Coronary artery (tissue), 2 donors: ENCODE measurements around the gene NLGN1.
A peak's percentile ranks its signal among the peaks of the same experiment; 100 is the strongest.

Experiments used
- DNase-seq: peaks from one replicate; pipeline ENCODE4 v3.0.0-alpha.2; 2017; ENCODE audit warnings: low spot score
- H3K27ac ChIP-seq, 2 donors: fragments of 200-600 bp; sonication (generic); one replicate each; pipeline ENCODE4 v1.5.1; 2016 to 2019
- H3K4me3 ChIP-seq: fragments of 200-600 bp; sonication (generic); 2 replicates; pipeline ENCODE4 v1.5.1; 2016; ENCODE audit warnings: mild to moderate bottlenecking, moderate library complexity
- CTCF ChIP-seq: fragments of 200-600 bp; sonication (generic); IDR thresholded peaks from one replicate; pipeline ENCODE4 v1.5.1; 2019; ENCODE audit warnings: antibody characterized with exemption

The NLGN1 gene

GRCh38 chr3:173739726-173740125, 342.2 kb downstream of the NLGN1 start:
- DNase-seq, result no peak
- Histone ChIP-seq H3K27ac (no peak overlapping the region), H3K4me3 (no peak overlapping the region)
- no peak for TF ChIP-seq CTCF

GRCh38 chr3:173742491-173742890, 344.9 kb downstream of the NLGN1 start:
- peak overlapping the region; percentile 50 for H3K4me3 ChIP-seq
- DNase-seq, result no peak
- no peak for TF ChIP-seq CTCF
- H3K27ac ChIP-seq, result no peak overlapping the region

- peak overlapping the region; percentile 50 for H3K4me3 ChIP-seq
- no peak for DNase-seq
- no peak for TF ChIP-seq CTCF
- no peak overlapping the region for H3K27ac ChIP-seq
Measured at GRCh38 chr3:173743111-173743510, 345.6 kb downstream of the NLGN1 start.

GRCh38 chr3:173743516-173743915, 346.0 kb downstream of the NLGN1 start:
- DNase-seq, result no peak
- no peak overlapping the region for H3K27ac ChIP-seq
- no peak for TF ChIP-seq CTCF
- no peak overlapping the region for H3K4me3 ChIP-seq

- TF ChIP-seq CTCF, result no peak
- Histone ChIP-seq H3K4me3 (no peak overlapping the region), H3K27ac (no peak overlapping the region)
- no peak for DNase-seq
Measured at GRCh38 chr3:173744479-173744878, 346.9 kb downstream of the NLGN1 start.

GRCh38 chr3:173744895-173745294, 347.4 kb downstream of the NLGN1 start:
- H3K4me3 ChIP-seq, result no peak overlapping the region
- no peak for DNase-seq
- TF ChIP-seq CTCF, result no peak
- H3K27ac ChIP-seq, result no peak overlapping the region

- no peak for TF ChIP-seq CTCF
- Histone ChIP-seq H3K27ac (no peak overlapping the region), H3K4me3 (no peak overlapping the region)
- no peak for DNase-seq
Measured at GRCh38 chr3:173745952-173746682, 348.6 kb downstream of the NLGN1 start.
